Endodermal cell (in vitro differentiated cells): ENCODE measurements around the gene CPTP. TPM values are rescaled to one million over a fixed set of nuclear protein-coding genes. Genes with fewer than 3 reads are reported as not detected.

Experiments
- DNase-seq: peaks from one replicate; pipeline ENCODE4 v3.0.0-alpha.2; 2017
- H3K27ac ChIP-seq: 2 replicates; pipeline ENCODE4 v1.5.1; 2013; ENCODE audit warnings: mild to moderate bottlenecking, low read depth, low read length, moderate library complexity
- H3K27me3 ChIP-seq: 2 replicates; pipeline ENCODE4 v1.6.1; 2013; ENCODE audit warnings: mild to moderate bottlenecking, low read length, moderate library complexity; ENCODE audit not compliant: insufficient read depth, control insufficient read depth, poor library complexity, severe bottlenecking
- H3K36me3 ChIP-seq: 2 replicates; pipeline ENCODE4 v1.7.0; 2013; ENCODE audit warnings: mild to moderate bottlenecking, low read length, moderate library complexity; ENCODE audit not compliant: control insufficient read depth, insufficient read depth
- H3K4me1 ChIP-seq: one replicate; pipeline ENCODE4 v1.7.0; 2013; ENCODE audit warnings: low read length; ENCODE audit not compliant: control insufficient read depth, insufficient read depth
- H3K4me3 ChIP-seq: 2 replicates; pipeline ENCODE4 v1.5.1; 2013; ENCODE audit warnings: mild to moderate bottlenecking, low read length, moderate library complexity
- H3K9ac ChIP-seq: 2 replicates; pipeline ENCODE4 v1.6.1; 2013; ENCODE audit warnings: mild to moderate bottlenecking, low read length, moderate library complexity; ENCODE audit not compliant: poor library complexity, severe bottlenecking; ENCODE audit errors: extremely low read depth
- H3K9me3 ChIP-seq: 2 replicates; pipeline ENCODE4 v1.6.1; 2013; ENCODE audit warnings: mild to moderate bottlenecking, low read length, moderate library complexity; ENCODE audit not compliant: control insufficient read depth
- H3K27ac Mint-ChIP-seq: 2 replicates; pipeline ENCODE4 v1.8.0; 2020; ENCODE audit warnings: mixed read lengths
- H3K27me3 Mint-ChIP-seq: 2 replicates; pipeline ENCODE4 v1.8.0; 2021; ENCODE audit warnings: mild to moderate bottlenecking, mixed read lengths; ENCODE audit not compliant: insufficient read depth
- H3K36me3 Mint-ChIP-seq: 2 replicates; pipeline ENCODE4 v1.8.0; 2020; ENCODE audit warnings: low read depth, mixed read lengths
- H3K4me1 Mint-ChIP-seq: 2 replicates; pipeline ENCODE4 v1.8.0; 2020; ENCODE audit warnings: mixed read lengths
- H3K4me3 Mint-ChIP-seq: 2 replicates; pipeline ENCODE4 v1.8.0; 2020; ENCODE audit warnings: mild to moderate bottlenecking, moderate library complexity, mixed read lengths
- H3K9me3 Mint-ChIP-seq: 2 replicates; pipeline ENCODE4 v1.8.0; 2020; ENCODE audit warnings: mild to moderate bottlenecking, mixed read lengths
- WGBS, 2 experiments: methylation state at CpG; one replicate each; pipeline versions ENCODE4 v1.1.5 to v1.1.7; 2013; ENCODE audit warnings: missing lambda C conversion rate in 2 of 2, mixed read lengths in 1 of 2; ENCODE audit not compliant: insufficient coverage in 1 of 2, insufficient read length in 1 of 2; 5-methylcytosine and 5-hydroxymethylcytosine counted together
- total RNA-seq, 2 donors: library from RNA; stranded (reverse); fragmentation: NEBNext Ultra II Directional in 1 of 2; extraction: Animal tissue kit (Norgen Biotek cat#: 25700) in 1 of 2; gene quantifications; 2 replicates in 1 of 2; 3 replicates in 1 of 2; pipeline ENCODE4 v1.2.1, GENCODE V29; 2021
- TF ChIP-seq, protein P1 (sequence below): fragments of 200-600 bp; sonication (generic); conservative IDR thresholded peaks from 2 replicates; pipeline ENCODE4 v1.5.0; 2021; ENCODE audit warnings: antibody characterized with exemption, mild to moderate bottlenecking

Gene CPTP
- total RNA-seq, 2 donors from 2014 or later = 12.0 to 13.6 TPM

GRCh38 chr1:1340185-1340584 lies 15.6 kb downstream of the CPTP start:
- no peaks in the 10 kb centered on the region for H3K27me3 ChIP-seq
- no peaks in the 10 kb centered on the region for H3K9me3 ChIP-seq
- Mint-ChIP-seq H3K4me1 (no peaks in the 10 kb centered on the region), H3K27me3 (no peaks in the 10 kb centered on the region), H3K27ac (no peak overlapping the region), H3K36me3 (peaks cover 22% of the 10 kb centered on the region), H3K4me3 (no peak overlapping the region), H3K9me3 (no peaks in the 10 kb centered on the region)
- DNase-seq = no peak
- H3K4me1 ChIP-seq = no peaks in the 10 kb centered on the region
- 96 to 97% methylated on average over 15 to 23 of the region's 23 CpGs for WGBS, 2 experiments
- TF ChIP-seq, protein P1, sequence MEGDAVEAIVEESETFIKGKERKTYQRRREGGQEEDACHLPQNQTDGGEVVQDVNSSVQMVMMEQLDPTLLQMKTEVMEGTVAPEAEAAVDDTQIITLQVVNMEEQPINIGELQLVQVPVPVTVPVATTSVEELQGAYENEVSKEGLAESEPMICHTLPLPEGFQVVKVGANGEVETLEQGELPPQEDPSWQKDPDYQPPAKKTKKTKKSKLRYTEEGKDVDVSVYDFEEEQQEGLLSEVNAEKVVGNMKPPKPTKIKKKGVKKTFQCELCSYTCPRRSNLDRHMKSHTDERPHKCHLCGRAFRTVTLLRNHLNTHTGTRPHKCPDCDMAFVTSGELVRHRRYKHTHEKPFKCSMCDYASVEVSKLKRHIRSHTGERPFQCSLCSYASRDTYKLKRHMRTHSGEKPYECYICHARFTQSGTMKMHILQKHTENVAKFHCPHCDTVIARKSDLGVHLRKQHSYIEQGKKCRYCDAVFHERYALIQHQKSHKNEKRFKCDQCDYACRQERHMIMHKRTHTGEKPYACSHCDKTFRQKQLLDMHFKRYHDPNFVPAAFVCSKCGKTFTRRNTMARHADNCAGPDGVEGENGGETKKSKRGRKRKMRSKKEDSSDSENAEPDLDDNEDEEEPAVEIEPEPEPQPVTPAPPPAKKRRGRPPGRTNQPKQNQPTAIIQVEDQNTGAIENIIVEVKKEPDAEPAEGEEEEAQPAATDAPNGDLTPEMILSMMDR = no peak
- H3K27ac ChIP-seq = no peak overlapping the region
- H3K36me3 ChIP-seq = peaks cover 19% of the 10 kb centered on the region
- H3K9ac ChIP-seq = no peak overlapping the region
- H3K4me3 ChIP-seq = no peak overlapping the region

GRCh38 chr1:1340791-1341548 lies 16.4 kb downstream of the CPTP start:
- DNase-seq = no peak
- peaks cover 22% of the 10 kb centered on the region for H3K36me3 Mint-ChIP-seq
- WGBS, 2 experiments = 93 to 94% methylated on average over 29 to 36 of the region's 36 CpGs
- no peak overlapping the region for H3K9ac ChIP-seq
- TF ChIP-seq, protein P1 = no peak
- H3K4me1 ChIP-seq = no peaks in the 10 kb centered on the region
- H3K4me3 ChIP-seq = no peak overlapping the region
- H3K27ac ChIP-seq = no peak overlapping the region
- H3K9me3 Mint-ChIP-seq = no peaks in the 10 kb centered on the region
- H3K36me3 ChIP-seq = peaks cover 19% of the 10 kb centered on the region
- no peaks in the 10 kb centered on the region for H3K9me3 ChIP-seq
- no peak overlapping the region for H3K4me3 Mint-ChIP-seq
- H3K27ac Mint-ChIP-seq = no peak overlapping the region
- no peaks in the 10 kb centered on the region for H3K27me3 Mint-ChIP-seq
- H3K27me3 ChIP-seq = no peaks in the 10 kb centered on the region
- no peaks in the 10 kb centered on the region for H3K4me1 Mint-ChIP-seq

DNA sequence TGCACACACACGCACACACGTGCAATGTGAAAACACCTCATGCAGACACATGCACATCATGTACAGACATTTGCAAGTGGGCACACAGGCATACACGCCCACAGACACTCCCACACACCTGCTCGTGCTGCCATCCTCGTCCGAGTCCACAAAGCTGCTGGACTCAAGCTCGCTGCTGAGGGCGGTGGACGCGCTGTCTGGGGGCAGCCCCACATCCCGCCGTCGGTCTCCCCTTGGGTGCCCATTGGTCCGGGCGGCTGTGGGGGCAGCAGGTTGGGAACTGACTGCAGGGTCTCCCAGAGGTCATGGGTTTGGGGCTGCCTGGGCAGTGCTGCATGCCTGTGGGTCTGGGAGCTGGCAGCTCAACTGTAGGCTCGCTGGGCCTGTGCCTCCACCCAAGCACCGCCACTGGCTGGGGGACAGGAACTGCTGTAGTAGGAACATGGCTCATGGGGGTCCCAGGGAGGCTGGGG lies 17.0 kb downstream of the CPTP start:
- no peak overlapping the region for H3K4me3 Mint-ChIP-seq
- H3K36me3 Mint-ChIP-seq = peaks cover 22% of the 10 kb centered on the region
- no peaks in the 10 kb centered on the region for H3K9me3 ChIP-seq

More for the DNA sequence above, 17.0 kb downstream of the CPTP start:
- Histone ChIP-seq H3K27ac (no peak overlapping the region), H3K4me1 (no peaks in the 10 kb centered on the region), H3K36me3 (peaks cover 19% of the 10 kb centered on the region), H3K27me3 (no peaks in the 10 kb centered on the region), H3K9ac (no peak overlapping the region), H3K4me3 (no peak overlapping the region)
- 96 to 98% methylated on average over 13 to 17 of the region's 17 CpGs for WGBS, 2 experiments
- DNase-seq = no peak
- no peaks in the 10 kb centered on the region for H3K4me1 Mint-ChIP-seq
- TF ChIP-seq, protein P1 = no peak
- H3K27me3 Mint-ChIP-seq = no peaks in the 10 kb centered on the region
- no peak overlapping the region for H3K27ac Mint-ChIP-seq
- no peaks in the 10 kb centered on the region for H3K9me3 Mint-ChIP-seq
